ENCODE measurements around the gene MBD2. TPM values are rescaled to one million over a fixed set of nuclear protein-coding genes. Genes with fewer than 3 reads are reported as not detected.

MBD2 gene
- total RNA-seq, 1 donor, result 34.2 TPM

DNA sequence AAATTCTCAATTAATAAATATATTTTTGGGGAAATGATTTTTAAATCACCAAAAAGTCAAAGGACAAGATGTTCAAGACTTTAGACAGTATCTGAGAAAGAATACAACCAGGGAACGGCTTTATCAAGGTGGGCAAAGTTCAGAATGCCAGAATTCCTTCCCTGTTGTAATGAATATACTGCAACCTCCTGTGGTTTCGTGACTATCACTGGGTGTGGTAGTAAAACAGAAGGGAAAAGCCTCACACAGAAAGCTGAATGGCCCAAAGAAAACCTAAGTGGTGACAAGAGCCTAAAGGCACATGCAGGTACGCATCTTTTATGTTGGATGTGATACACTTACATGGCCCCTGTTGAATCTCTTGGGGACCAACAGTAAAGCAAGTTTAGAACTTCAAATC is 37.1 kb downstream of the MBD2 start:
- no peak overlapping the region for H3K4me3 ChIP-seq (ENCODE audit: low read depth, low read length)
- TF ChIP-seq, protein P1, sequence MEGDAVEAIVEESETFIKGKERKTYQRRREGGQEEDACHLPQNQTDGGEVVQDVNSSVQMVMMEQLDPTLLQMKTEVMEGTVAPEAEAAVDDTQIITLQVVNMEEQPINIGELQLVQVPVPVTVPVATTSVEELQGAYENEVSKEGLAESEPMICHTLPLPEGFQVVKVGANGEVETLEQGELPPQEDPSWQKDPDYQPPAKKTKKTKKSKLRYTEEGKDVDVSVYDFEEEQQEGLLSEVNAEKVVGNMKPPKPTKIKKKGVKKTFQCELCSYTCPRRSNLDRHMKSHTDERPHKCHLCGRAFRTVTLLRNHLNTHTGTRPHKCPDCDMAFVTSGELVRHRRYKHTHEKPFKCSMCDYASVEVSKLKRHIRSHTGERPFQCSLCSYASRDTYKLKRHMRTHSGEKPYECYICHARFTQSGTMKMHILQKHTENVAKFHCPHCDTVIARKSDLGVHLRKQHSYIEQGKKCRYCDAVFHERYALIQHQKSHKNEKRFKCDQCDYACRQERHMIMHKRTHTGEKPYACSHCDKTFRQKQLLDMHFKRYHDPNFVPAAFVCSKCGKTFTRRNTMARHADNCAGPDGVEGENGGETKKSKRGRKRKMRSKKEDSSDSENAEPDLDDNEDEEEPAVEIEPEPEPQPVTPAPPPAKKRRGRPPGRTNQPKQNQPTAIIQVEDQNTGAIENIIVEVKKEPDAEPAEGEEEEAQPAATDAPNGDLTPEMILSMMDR (IDR thresholded peaks at IDR 0.05; ENCODE audit: insufficient read depth, low read length), result no peak
- DNase-seq (ENCODE audit: low read depth), result no peak

DNA sequence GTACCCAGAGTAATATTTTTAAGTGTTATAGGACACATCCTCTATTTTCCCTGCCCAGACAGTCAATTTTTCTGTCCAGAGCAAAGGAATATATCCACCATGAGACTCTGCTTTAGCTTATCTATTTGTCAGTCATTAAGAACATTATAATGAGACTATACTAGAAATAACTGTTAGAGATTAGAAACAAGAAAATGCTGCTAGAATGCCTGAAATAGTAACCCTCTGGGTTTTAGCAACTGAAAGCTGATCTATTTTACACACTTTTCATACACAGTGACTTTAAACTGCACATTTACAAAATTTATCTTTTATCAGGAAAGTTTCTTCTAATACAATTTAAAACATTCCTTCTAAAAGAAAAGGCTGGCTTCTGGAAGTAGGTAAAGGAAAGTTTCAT is 39.6 kb downstream of the MBD2 start:
- DNase-seq (ENCODE audit: low read depth), result no peak
- no peak overlapping the region for H3K4me3 ChIP-seq (ENCODE audit: low read depth, low read length)
- TF ChIP-seq, protein P1 (IDR thresholded peaks at IDR 0.05; ENCODE audit: insufficient read depth, low read length), result no peak

DNA sequence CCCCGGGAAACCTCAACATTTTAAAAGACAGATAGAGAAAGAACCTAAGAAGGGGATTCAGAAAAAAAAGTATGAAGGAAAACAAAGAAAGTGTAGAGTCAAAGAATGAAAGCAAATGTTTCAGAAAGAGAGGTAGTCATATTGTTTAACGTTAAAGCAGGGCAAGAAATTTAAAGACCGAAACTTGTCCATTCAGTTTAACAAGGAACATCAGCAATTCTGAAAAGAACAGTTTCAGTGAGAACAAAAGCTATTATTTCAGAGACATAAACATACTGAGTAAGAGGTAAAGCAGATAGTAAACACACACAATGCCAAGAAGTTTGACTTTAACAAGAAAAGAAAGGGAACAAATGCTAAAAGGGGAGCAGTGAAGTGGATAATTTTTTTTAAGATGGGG is 41.1 kb downstream of the MBD2 start:
- no peak for DNase-seq (ENCODE audit: low read depth)
- TF ChIP-seq, protein P1 (IDR thresholded peaks at IDR 0.05; ENCODE audit: insufficient read depth, low read length), result no peak
- H3K4me3 ChIP-seq (ENCODE audit: low read depth, low read length), result no peak overlapping the region

DNA sequence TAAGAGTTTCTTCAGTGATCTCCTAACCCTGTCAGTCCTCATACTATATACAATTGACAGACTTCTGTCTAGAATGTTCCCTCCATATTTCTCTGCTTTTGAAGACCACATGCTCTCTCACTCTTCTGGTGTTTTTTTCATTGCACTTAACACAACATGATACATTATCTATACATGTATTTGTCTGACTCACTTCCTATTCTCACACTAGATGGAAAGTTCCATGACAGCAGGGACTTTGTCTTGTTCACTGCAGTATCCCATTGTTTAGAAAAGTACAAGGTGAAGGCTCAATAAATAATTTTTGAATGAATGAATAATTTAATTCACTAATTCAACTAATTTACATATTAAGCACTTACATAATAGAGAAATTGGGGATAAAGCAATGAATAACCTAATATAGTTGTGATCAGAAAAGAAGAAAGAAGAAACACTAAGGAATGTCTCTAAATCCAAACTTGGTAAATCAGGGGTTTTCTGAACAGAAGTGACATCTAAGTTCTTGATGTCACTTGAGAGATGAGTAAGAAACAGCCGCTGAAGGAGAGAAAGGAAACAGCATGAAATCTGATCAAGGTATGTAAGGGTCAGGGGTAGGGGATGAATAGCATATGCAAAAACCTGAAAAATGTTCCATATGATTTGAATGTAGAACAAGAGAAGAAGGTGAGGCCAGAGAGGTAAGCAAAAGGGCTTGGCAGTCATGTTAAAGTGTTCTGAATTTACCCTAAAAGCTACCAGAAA is 42.4 kb downstream of the MBD2 start:
- TF ChIP-seq, protein P1 (IDR thresholded peaks at IDR 0.05; ENCODE audit: insufficient read depth, low read length), result no peak
- no peak for DNase-seq (ENCODE audit: low read depth)
- no peak overlapping the region for H3K4me3 ChIP-seq (ENCODE audit: low read depth, low read length)

DNA sequence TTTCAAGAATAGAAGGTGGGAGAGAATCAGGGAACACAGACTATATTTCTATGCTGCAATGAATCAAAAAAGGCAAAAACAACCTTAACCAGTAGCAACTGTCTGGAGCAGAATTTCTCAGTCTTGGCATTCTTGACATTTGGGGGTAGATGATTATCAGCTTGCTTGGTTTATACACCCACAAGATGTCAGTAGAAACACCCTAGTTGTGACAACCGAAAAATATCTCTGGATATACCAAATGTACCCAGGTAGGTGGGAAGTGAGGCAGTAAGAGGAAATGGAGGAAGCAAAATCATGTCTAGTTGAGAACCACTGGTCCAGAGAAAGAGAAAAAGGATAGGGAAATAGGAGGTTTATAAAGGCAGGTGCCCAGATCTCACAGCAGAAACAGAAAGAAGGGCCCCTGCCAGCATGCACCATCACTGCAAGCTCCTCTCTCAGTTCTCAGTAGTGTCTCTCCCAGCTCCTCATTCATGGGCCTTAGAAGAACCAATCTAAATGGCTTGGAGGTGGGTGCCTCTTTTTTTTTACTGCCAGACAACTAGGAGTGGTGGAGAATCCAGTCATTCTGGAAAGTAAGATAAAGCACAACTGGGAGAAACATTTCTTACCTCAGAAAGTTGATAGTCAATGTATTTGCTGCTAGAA is 50.4 kb downstream of the MBD2 start:
- no peak for DNase-seq (ENCODE audit: low read depth)
- TF ChIP-seq, protein P1 (IDR thresholded peaks at IDR 0.05; ENCODE audit: insufficient read depth, low read length), result no peak
- H3K4me3 ChIP-seq (ENCODE audit: low read depth, low read length), result no peak overlapping the region

DNA sequence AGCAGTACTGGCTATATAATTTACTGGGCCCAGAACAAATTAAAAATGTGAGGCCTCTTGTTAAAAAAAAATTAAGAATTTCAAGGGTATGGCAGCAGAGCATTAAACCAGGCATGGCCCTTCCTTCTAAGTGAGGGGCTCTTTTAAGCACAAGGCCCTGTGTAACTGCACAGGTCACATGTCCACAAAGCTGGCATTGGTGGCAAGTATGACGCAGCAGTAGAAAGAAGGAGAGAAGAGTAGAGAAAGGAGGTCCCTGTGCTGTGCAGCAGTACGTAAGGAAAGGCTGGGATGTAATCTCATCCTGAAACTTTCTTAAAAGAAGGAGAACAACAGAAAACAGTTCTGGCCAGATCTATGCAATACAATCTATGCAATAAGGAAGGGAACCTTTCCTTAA is 51.2 kb downstream of the MBD2 start:
- DNase-seq (ENCODE audit: low read depth), result no peak
- TF ChIP-seq, protein P1 (IDR thresholded peaks at IDR 0.05; ENCODE audit: insufficient read depth, low read length), result no peak
- H3K4me3 ChIP-seq (ENCODE audit: low read depth, low read length), result no peak overlapping the region

All from fibroblast of the aortic adventitia (primary cell).